B cell (primary cell): Measurements from ENCODE around the gene NEUROG1. TPM values are rescaled to one million over a fixed set of nuclear protein-coding genes. Genes with fewer than 3 reads are reported as not detected.

ENCODE experiments used
- ATAC-seq: fragments of 200-7000 bp; cut with Tn5 transposase; one replicate; pipeline ENCODE4 v1.10.0; 2021; ENCODE audit warnings: low read depth, mild to moderate bottlenecking, moderate number of reproducible peaks, moderate library complexity
- CTCF ChIA-PET: fragments of 350-600 bp; sonication (Branson Sonifier 250); formaldehyde crosslinking; loops from one replicate; lab custom pipeline; 2021; ENCODE audit warnings: antibody characterized with exemption, inconsistent platforms; lab: Charles Lee
- POLR2A ChIA-PET: fragments of 350-600 bp; sonication (Branson Sonifier 250); formaldehyde crosslinking; loops from one replicate; lab custom pipeline; 2021; ENCODE audit warnings: antibody characterized with exemption; lab: Charles Lee
- DNase-seq: peaks from one replicate; pipeline ENCODE4 v3.0.0; 2013
- H2AFZ ChIP-seq: 2 replicates; pipeline ENCODE4 v1.6.1; 2012; ENCODE audit warnings: mild to moderate bottlenecking, low read depth, low read length; ENCODE audit not compliant: insufficient read depth, poor library complexity, severe bottlenecking
- H3K27ac ChIP-seq, 2 donors: 1 replicate in 1 of 2; 2 replicates in 1 of 2; pipeline ENCODE4 v1.5.1; 2012 to 2013; ENCODE audit warnings: low read length in 2 of 2, mild to moderate bottlenecking in 2 of 2, moderate library complexity in 1 of 2
- H3K27me3 ChIP-seq, 4 experiments: fragments of 200-600 bp in 1 of 4; sonication (generic) in 1 of 4; replicated peaks in 1 of 4; 1 replicate in 2 of 4; 2 replicates in 2 of 4; pipeline versions ENCODE4 v1.6.1 to v1.7.0; 2013 to 2016; ENCODE audit warnings: low read length in 3 of 4, mild to moderate bottlenecking in 2 of 4, mixed read lengths in 1 of 4, moderate library complexity in 1 of 4; ENCODE audit not compliant: insufficient read depth in 4 of 4, control insufficient read depth in 3 of 4; ENCODE audit errors: control extremely low read depth in 1 of 4
- H3K36me3 ChIP-seq, 2 experiments: replicated peaks in 1 of 2; 1 replicate in 1 of 2; 2 replicates in 1 of 2; pipeline versions ENCODE4 v1.6.1 to v1.7.1; 2013; ENCODE audit warnings: low read length in 1 of 2; ENCODE audit not compliant: insufficient read depth in 2 of 2, control insufficient read depth in 1 of 2; ENCODE audit errors: control extremely low read depth in 1 of 2, extremely low read depth in 1 of 2
- H3K4me1 ChIP-seq, 2 donors: fragments of 200-600 bp in 1 of 2; sonication (generic) in 1 of 2; 1 replicate in 1 of 2; 2 replicates in 1 of 2; pipeline versions ENCODE4 v1.5.1 to v1.6.1; 2013 to 2017; ENCODE audit warnings: low read length in 2 of 2; ENCODE audit not compliant: control insufficient read depth in 2 of 2, insufficient read depth in 2 of 2
- H3K4me2 ChIP-seq: replicated peaks from 2 replicates; pipeline ENCODE3; 2012; ENCODE audit warnings: mild to moderate bottlenecking, low read depth, low read length; ENCODE audit not compliant: poor library complexity, severe bottlenecking
- H3K4me3 ChIP-seq, 5 experiments: fragments of 200-600 bp in 1 of 5; sonication (generic) in 1 of 5; 1 replicate in 3 of 5; 2 replicates in 2 of 5; pipeline versions ENCODE4 v1.5.1 to v1.7.0; 2011 to 2016; ENCODE audit warnings: low read length in 4 of 5, mild to moderate bottlenecking in 4 of 5, low read depth in 2 of 5, control low read depth in 1 of 5, moderate library complexity in 1 of 5; ENCODE audit not compliant: insufficient read depth in 1 of 5; ENCODE audit errors: control extremely low read depth in 1 of 5, extremely low read depth in 1 of 5
- H3K79me2 ChIP-seq: fragments of 200-600 bp; sonication (generic); one replicate; pipeline ENCODE4 v1.6.0; 2016; ENCODE audit warnings: low read length; ENCODE audit not compliant: control insufficient read depth, insufficient read depth
- H3K9ac ChIP-seq: fragments of 200-600 bp; sonication (generic); 2 replicates; pipeline ENCODE4 v1.6.1; 2017; ENCODE audit warnings: mild to moderate bottlenecking, low read length, moderate library complexity
- H3K9me3 ChIP-seq, 3 donors: one replicate each; pipeline versions ENCODE4 v1.6.1 to v1.7.1; 2013; ENCODE audit warnings: low read length in 2 of 3; ENCODE audit not compliant: control insufficient read depth in 2 of 3, insufficient read depth in 1 of 3; ENCODE audit errors: control extremely low read depth in 1 of 3
- H4K20me1 ChIP-seq: 2 replicates; pipeline ENCODE4 v1.6.0; 2012; ENCODE audit warnings: mild to moderate bottlenecking, low read length; ENCODE audit not compliant: insufficient read depth, control insufficient read depth, poor library complexity, severe bottlenecking
- H3K27ac Mint-ChIP-seq: one replicate; pipeline ENCODE4 v1.8.0; 2021; ENCODE audit warnings: mixed read lengths
- H3K27me3 Mint-ChIP-seq: one replicate; pipeline ENCODE4 v1.8.0; 2021; ENCODE audit warnings: mixed read lengths
- H3K4me1 Mint-ChIP-seq: one replicate; pipeline ENCODE4 v1.8.0; 2021; ENCODE audit warnings: mixed read lengths
- H3K4me3 Mint-ChIP-seq: one replicate; pipeline ENCODE4 v1.8.0; 2021; ENCODE audit warnings: mixed read lengths
- H3K9me3 Mint-ChIP-seq: one replicate; pipeline ENCODE4 v1.8.0; 2022; ENCODE audit warnings: mixed read lengths; ENCODE audit not compliant: insufficient read depth
- CTCF ChIP-seq: fragments of 200-600 bp; IDR thresholded peaks from one replicate; pipeline ENCODE4 v1.8.0; 2022; ENCODE audit warnings: antibody characterized with exemption, mild to moderate bottlenecking
- EZH2 ChIP-seq: IDR thresholded peaks from 2 replicates; pipeline ENCODE4 v1.6.1; 2012; ENCODE audit warnings: borderline replicate concordance, low read depth, mild to moderate bottlenecking, moderate library complexity, low read length; ENCODE audit not compliant: insufficient read depth, poor library complexity, severe bottlenecking
- WGBS: methylation state at CpG from one replicate; pipeline ENCODE4 v1.1.5; 2013; ENCODE audit warnings: missing lambda C conversion rate; ENCODE audit not compliant: insufficient coverage; 5-methylcytosine and 5-hydroxymethylcytosine counted together
- intact Hi-C: fragments of 100-400 bp; cut with micrococcal nuclease; formaldehyde crosslinking; loops from one replicate; pipeline ENCODE4 v1.10.0; 2022
- polyA plus RNA-seq: library from polyadenylated mRNA; depleted of rRNA; stranded (reverse); fragments of >200 nt; gene quantifications from 2 replicates; pipeline ENCODE4 v1.2.3, GENCODE V29; 2012
- total RNA-seq, 2 donors: library from RNA; stranded (reverse); fragments of 120-200 nt in 1 of 2; gene quantifications; 1 replicate in 1 of 2; 2 replicates in 1 of 2; pipeline versions ENCODE4 v1.2.3 to v1.2.4, GENCODE V29; 2013 to 2022

NEUROG1 gene
- total and polyA plus RNA-seq, 2 donors (not counting 1 experiment from before 2014, with no cell fraction given): not detected

- no peaks in the 10 kb centered on the region for H4K20me1 ChIP-seq
- H2AFZ ChIP-seq: no peak overlapping the region
- ChIA-PET POLR2A (no interaction called here), CTCF (no interaction called here)
- no peak overlapping the region for H3K27ac ChIP-seq
- ATAC-seq: no peak
- peaks cover 0 to 12% (median 5%) of the 10 kb centered on the region in 4 experiments for H3K27me3 ChIP-seq
- DNase-seq: no peak
- no peaks in the 10 kb centered on the region for H3K4me1 ChIP-seq
- H3K4me3 Mint-ChIP-seq: no peak overlapping the region
- H3K36me3 ChIP-seq: no peaks in the 10 kb centered on the region
- WGBS: 5% methylated on average over 16 of the region's 16 CpGs
- H3K9me3 Mint-ChIP-seq: no peaks in the 10 kb centered on the region
- H3K9ac ChIP-seq: no peak overlapping the region
- peaks cover 47% of the 10 kb centered on the region for H3K27me3 Mint-ChIP-seq
- TF ChIP-seq EZH2 (no peak), CTCF (no peak)
- no peak overlapping the region for H3K27ac Mint-ChIP-seq
- intact Hi-C loops: no loop called here
- H3K4me1 Mint-ChIP-seq: peaks cover 2% of the 10 kb centered on the region
- no peaks in the 10 kb centered on the region for H3K79me2 ChIP-seq
- no peaks in the 10 kb centered on the region for H3K9me3 ChIP-seq
- no peak overlapping the region for H3K4me3 ChIP-seq
- H3K4me2 ChIP-seq: no peak overlapping the region
These were observed 27.2 kb downstream of the NEUROG1 start for GRCh38 chr5:135508496-135509005.

- no peaks in the 10 kb centered on the region for H3K79me2 ChIP-seq
- no peak overlapping the region for H3K4me2 ChIP-seq
- H3K27ac Mint-ChIP-seq: no peak overlapping the region
- H3K4me1 Mint-ChIP-seq: peaks cover 2% of the 10 kb centered on the region
- DNase-seq (no peak), ATAC-seq (no peak)
- no peaks in the 10 kb centered on the region for H3K9me3 ChIP-seq
- no CpG with 5 or more reads among the region's 2 CpGs for WGBS
- H4K20me1 ChIP-seq: no peaks in the 10 kb centered on the region
- TF ChIP-seq CTCF: no peak
- TF ChIP-seq EZH2: no peak
- intact Hi-C loops: no loop called here
- no peaks in the 10 kb centered on the region for H3K9me3 Mint-ChIP-seq
- peaks cover 51% of the 10 kb centered on the region for H3K27me3 Mint-ChIP-seq
- H2AFZ ChIP-seq: no peak overlapping the region
- no peak overlapping the region for H3K4me3 ChIP-seq
- H3K9ac ChIP-seq: no peak overlapping the region
- H3K4me1 ChIP-seq: no peaks in the 10 kb centered on the region
- H3K27ac ChIP-seq: no peak overlapping the region
- no peaks in the 10 kb centered on the region for H3K36me3 ChIP-seq
- CTCF ChIA-PET: no interaction called here
- H3K4me3 Mint-ChIP-seq: no peak overlapping the region
- POLR2A ChIA-PET: no interaction called here
- H3K27me3 ChIP-seq: peaks cover 0 to 21% (median 5%) of the 10 kb centered on the region in 4 experiments
These were observed 29.8 kb downstream of the NEUROG1 start for GRCh38 chr5:135505973-135506372.
